ENCODE measurements around the gene SCNM1. TPM values are rescaled to one million over a fixed set of nuclear protein-coding genes. Genes with fewer than 3 reads are reported as not detected.
"Not testable (repeated sequence)": the region's sequence is repeated elsewhere in the genome, so short reads cannot be mapped to it uniquely, and the experiment has no call there.

Gene SCNM1
- total RNA-seq, 1 donor = 23.7 TPM

DNA sequence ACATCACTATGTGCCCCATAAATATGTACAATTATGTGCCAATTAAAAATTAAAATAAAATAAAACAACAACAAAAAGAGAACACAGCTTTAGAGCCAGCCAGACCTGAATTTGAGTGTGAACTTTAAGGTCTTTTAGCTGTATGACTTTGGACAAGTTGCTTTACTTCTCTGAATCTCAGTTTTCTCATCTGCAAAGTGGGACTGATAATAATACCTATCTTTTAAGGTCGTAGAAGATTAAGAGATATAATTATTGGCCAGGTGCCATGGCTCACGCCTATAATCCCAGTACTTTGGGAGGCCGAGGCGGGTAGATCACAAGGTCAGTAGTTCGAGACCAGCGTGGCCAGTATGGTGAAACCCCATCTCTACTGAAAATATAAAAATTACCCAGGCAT is 27.4 kb downstream of the SCNM1 start:
- TF ChIP-seq, protein P1, sequence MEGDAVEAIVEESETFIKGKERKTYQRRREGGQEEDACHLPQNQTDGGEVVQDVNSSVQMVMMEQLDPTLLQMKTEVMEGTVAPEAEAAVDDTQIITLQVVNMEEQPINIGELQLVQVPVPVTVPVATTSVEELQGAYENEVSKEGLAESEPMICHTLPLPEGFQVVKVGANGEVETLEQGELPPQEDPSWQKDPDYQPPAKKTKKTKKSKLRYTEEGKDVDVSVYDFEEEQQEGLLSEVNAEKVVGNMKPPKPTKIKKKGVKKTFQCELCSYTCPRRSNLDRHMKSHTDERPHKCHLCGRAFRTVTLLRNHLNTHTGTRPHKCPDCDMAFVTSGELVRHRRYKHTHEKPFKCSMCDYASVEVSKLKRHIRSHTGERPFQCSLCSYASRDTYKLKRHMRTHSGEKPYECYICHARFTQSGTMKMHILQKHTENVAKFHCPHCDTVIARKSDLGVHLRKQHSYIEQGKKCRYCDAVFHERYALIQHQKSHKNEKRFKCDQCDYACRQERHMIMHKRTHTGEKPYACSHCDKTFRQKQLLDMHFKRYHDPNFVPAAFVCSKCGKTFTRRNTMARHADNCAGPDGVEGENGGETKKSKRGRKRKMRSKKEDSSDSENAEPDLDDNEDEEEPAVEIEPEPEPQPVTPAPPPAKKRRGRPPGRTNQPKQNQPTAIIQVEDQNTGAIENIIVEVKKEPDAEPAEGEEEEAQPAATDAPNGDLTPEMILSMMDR (IDR thresholded peaks at IDR 0.05; ENCODE audit: insufficient read depth, low read depth, low read length) = no peak

DNA sequence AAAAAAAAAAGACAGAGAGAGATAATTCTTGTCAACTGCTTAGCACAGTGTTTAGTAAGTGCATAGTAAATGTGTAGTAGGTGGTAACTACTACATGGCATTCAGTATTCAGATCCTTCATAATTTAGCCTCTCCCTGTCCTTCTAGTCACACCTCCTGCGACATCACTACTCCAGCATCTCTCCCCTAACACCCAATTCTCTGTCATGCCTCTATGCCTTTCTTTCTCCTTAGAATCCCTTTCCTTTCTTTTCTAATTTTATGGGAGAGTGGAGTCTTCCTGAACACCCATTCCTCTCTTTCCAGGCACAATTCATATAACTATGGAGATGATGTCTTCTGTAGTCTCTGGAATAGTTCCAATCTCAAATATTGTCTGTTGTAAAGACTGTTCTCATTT is 27.9 kb downstream of the SCNM1 start:
- H3K4me3 ChIP-seq (ENCODE audit: low read depth, low read length) = no peak overlapping the region
- TF ChIP-seq, protein P1 (IDR thresholded peaks at IDR 0.05; ENCODE audit: insufficient read depth, low read depth, low read length) = no peak
- DNase-seq (ENCODE audit: low read depth) = no peak

More for the DNA sequence above, 27.4 kb downstream of the SCNM1 start:
- no peak overlapping the region for H3K4me3 ChIP-seq (ENCODE audit: low read depth, low read length)
- no peak for DNase-seq (ENCODE audit: low read depth)

DNA sequence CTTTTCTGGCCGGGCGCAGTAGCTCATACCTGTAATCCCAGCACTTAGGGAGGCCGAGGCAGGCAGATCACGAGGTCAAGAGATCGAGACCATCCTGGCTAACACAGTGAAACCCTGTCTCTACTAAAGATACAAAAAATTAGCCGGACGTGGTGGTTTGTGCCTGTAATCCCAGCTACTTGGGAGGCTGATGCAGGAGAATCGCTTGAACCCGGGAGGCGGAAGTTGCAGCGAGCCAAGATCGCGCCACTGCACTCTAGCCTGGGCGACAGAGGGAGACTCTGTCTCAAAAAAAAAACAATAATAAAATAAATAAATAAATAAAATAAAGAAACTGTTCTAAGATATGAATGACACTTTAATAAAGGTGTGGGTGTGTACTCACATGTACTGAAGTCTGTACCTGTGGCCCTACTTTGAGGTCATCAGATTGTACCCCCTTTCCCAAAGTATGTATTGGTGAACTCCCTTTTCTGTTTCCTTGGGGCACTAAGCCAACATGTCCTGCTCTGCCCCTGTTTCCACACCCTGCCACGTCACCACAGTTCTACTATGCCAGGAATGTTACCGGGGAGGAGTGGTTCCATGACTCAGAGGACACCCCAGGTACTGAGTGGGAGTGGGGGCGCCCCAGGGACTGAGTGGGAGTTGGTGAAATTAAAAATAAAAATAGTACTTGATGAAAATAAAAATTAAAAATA is 29.1 kb downstream of the SCNM1 start:
- not testable (repeated sequence) for H3K4me3 ChIP-seq (ENCODE audit: low read depth, low read length)
- DNase-seq (ENCODE audit: low read depth) = peak; percentile 72

DNA sequence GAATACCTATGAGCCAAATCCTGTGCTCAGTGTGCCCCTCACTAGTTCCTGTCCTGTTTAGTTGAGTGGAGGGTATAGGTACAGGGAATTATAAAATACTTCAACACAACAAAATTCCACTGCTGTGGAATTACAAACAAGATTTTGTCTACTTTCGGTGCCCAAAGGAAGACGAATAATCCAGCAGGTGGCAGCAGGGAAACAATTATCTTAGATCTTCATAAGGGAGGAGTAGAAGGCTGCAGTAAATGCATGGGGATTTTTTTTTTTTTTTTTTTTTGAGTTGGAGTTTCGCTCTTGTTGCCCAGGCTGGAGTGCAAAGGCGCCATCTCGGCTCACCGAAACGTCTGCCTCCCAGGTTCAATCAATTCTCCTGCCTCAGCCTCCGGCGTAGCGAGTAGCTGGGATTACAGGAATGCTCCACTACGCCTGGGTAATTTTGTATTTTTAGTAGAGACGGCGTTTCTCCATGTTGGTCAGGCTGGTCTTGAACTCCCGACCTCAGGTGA is 30.4 kb downstream of the SCNM1 start:
- peak overlapping the region; percentile 34 for H3K4me3 ChIP-seq (ENCODE audit: low read depth, low read length)

DNA sequence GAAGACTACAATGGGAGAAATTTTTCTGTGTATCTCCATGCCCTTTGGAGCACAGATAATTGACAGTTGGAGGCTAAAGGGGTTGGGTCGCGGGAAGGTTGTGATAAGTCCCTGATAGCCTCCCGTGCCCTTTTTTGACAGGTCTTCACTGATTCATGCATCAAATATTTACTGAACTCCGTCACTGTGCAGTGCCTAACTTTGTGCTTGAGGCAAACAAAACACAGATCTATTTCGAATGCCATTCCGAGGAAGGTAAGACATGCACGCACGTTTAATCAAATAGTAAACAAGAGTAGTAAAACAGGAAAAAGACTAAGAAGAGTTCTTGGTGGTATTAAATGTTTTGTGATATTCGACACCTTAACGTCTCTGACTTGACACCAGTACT is 31.9 kb downstream of the SCNM1 start:
- H3K4me3 ChIP-seq (ENCODE audit: low read depth, low read length) = peak overlapping the region; percentile 100
- no peak for DNase-seq (ENCODE audit: low read depth)
- TF ChIP-seq, protein P1 (IDR thresholded peaks at IDR 0.05; ENCODE audit: insufficient read depth, low read depth, low read length) = no peak

More for the DNA sequence above, 30.4 kb downstream of the SCNM1 start:
- TF ChIP-seq, protein P1 (IDR thresholded peaks at IDR 0.05; ENCODE audit: insufficient read depth, low read depth, low read length) = peak; percentile 61
- DNase-seq (ENCODE audit: low read depth) = peak; percentile 90

DNA sequence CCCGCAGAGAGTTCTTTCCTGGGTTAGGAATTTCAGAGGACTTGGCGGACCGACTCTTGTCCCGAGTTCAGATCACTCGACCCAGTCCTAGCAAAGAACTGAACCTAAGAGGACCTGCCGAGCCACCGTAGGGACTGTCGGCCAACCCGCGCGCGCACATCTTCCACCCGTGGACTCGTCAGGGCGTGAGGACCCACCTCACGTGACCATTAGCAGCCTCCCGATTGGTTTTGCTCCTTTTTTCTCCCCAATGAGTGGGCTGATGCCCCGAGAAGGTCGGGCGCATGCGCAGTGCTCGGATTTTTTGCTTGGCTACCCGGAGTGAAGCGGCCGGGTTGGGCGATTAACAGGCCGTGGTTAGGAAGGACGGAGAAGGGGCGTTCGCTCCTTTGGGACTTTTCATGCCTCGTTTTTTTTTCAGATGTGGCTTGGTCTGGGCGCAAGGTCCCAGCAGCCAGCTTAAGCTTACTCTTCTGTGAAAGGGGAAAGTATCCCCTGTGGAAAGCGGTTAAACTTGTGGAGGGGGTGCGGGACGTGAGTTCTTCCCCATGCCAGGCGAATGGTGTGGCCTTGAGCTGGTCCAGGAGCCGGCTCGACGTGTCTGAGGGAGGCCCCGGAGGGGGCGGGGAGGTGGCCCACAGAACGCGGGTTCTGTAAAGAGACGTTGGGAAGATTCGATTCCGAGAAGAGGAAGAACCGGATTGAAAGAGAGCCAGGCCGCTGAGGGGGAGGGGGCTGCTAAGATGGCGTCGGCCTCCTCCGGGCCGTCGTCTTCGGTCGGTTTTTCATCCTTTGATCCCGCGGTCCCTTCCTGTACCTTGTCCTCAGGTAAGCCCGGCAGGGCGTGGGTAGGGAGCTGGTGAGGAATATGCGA is 32.5 kb downstream of the SCNM1 start, which contains the start of gene PIP5K1A:
TSS of gene PIP5K1A (plus strand) at position 299 of the 874 bp plus-strand sequence. CDS start at position 744, 445 bp downstream.
- DNase-seq (ENCODE audit: low read depth) = peak; percentile 99
- peak within 1 kb of the TSS; percentile 100 for H3K4me3 ChIP-seq (ENCODE audit: low read depth, low read length)
- TF ChIP-seq, protein P1 (IDR thresholded peaks at IDR 0.05; ENCODE audit: insufficient read depth, low read depth, low read length) = no peak
